GM12892 (cell line): ENCODE measurements around the gene TAMM41.

ENCODE experiments used
- POLR2A ChIP-seq: IDR thresholded peaks from 2 replicates; pipeline ENCODE4 v1.6.1; 2011; ENCODE audit warnings: low read depth, low read length, control low read depth
- POLR2AphosphoS5 ChIP-seq: IDR thresholded peaks from 2 replicates; pipeline ENCODE4 v1.6.1; 2011; ENCODE audit warnings: low read depth, low read length, control low read depth

DNA sequence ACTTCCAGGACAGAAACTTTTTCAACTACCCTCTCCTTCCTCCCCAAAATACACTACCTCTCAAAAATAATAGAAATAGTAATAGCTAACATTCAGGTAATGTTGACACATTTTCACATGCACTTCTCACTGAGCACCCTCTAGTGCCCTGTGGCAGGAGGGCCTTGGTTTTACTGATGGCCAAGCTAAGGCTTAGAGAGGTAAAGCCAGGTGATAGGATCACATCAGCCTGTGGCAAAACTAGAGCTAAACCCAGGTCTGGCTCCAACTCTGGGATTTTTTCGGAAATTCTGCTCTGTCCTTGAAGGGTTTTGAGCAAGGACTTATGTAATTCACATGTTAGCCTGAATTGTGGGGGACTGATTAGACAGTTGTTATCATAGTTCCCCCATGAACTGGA lies 922 bp upstream of the TAMM41 start:
- TF ChIP-seq POLR2AphosphoS5 (no peak), POLR2A (no peak)
